Dermis microvascular lymphatic vessel endothelial cell (primary cell): Measurements from ENCODE around the gene THSD8. TPM values are rescaled to one million over a fixed set of nuclear protein-coding genes. Genes with fewer than 3 reads are reported as not detected.

Experiments used
- DNase-seq, 2 donors: peaks; one replicate each; pipeline versions ENCODE4 v3.0.0 to v3.0.0-alpha.2; 2010; ENCODE audit warnings: low read depth in 2 of 2
- total RNA-seq: library from RNA; depleted of rRNA; stranded (reverse); fragments of >200 nt; gene quantifications from 2 replicates; pipeline ENCODE4 v1.2.1, GENCODE V29; 2014

THSD8 gene
- total RNA-seq, 1 donor from 2014 or later: not detected

DNA sequence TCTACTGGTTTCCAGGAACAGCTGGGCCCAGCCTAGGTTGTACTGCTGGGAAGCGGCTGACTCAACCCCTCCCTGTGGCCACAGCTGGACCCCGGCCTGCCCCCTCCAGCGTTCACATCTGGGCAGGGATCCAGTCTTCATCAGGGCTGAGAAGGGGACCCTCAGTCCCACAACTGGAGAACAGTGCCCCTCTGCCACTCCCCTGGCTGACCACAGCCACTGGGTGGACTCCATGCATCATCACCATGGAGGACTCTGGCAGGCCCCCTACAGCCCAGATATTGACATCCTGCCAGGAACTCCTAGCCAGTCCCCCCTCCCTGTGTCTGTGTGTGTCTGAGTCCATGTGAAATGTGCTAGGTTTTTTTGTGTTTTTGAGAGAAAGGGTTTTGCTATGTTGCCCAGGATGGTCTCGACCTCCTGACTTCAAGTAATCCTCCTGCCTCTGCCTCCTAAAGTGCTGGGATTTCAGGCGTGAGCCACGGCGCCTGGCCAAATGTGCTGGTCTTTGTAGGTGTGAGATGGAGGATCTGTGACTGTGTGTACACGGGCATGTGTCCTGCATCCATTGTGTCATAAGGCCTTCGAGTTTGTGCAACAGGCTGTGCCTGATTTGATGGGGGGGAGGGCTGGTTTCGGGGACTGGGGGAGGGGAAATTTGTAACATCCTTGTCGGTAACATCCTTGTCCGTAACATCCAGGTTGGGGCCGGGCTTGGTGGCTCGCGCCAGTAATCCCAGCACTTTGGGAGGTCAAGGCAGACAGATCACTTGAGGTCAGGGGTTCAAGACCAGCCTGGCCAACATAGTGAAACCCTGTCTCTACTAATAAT, 22.5 kb upstream of the THSD8 start:
- DNase-seq: peak in 1 of 2 donors; percentile 85

GRCh38 chr19:12782174-12782423, 19.8 kb upstream of the THSD8 start:
- DNase-seq: peak; percentile 90 to 95

GRCh38 chr19:12782424-12783290, 19.2 kb upstream of the THSD8 start:
- peak; percentile 93 to 97 for DNase-seq

- DNase-seq: no peak
These were observed 18.5 kb upstream of the THSD8 start for GRCh38 chr19:12783291-12783848.

- peak in 1 of 2 donors; percentile 63 for DNase-seq
These were observed 17.9 kb upstream of the THSD8 start for GRCh38 chr19:12783849-12784393.

DNA sequence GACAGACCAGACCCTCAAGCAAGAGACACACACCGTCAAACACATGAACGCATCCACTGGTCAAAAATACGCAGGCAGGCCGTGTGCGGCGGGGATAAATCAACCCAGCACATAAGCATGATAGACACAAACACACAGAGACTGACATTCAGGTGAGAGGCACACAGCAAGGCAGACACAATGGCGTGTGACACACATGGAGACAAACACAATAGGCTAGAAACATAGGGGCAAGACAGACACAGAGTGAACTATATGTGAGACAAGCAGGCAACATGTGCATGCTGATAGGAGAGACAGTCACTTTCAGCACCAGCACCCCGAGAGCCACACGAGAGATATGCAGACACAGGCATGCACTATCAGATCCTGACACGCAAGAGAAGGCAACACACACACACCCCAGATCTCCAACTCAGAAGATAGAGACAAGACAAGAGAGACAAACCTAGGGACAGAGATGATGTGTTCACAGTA, 17.4 kb upstream of the THSD8 start:
- peak in 1 of 2 donors; percentile 29 for DNase-seq

DNA sequence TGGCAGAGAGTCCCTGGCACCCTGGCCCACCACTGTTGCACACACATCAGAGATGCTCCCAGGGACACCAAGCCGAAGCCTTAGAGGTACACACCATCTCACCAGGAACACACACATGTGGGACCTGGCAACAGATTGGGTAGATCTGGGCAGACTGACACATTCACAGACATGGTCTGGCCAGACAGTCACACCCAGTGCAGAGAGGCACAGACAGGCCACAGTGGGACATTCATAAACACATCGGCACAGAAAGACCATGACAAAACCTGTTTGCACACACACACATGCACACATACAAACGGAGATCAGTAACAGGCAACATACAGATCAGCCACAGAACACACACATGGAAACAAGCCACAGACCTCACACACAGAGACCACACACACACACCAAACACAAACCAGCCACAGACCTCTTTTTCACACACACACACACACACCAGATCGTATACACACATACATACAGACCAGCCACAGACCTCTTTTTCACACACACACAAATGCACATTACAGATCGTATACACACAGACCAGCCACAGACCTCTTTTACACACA, 16.9 kb upstream of the THSD8 start:
- peak in 1 of 2 donors; percentile 26 for DNase-seq

DNA sequence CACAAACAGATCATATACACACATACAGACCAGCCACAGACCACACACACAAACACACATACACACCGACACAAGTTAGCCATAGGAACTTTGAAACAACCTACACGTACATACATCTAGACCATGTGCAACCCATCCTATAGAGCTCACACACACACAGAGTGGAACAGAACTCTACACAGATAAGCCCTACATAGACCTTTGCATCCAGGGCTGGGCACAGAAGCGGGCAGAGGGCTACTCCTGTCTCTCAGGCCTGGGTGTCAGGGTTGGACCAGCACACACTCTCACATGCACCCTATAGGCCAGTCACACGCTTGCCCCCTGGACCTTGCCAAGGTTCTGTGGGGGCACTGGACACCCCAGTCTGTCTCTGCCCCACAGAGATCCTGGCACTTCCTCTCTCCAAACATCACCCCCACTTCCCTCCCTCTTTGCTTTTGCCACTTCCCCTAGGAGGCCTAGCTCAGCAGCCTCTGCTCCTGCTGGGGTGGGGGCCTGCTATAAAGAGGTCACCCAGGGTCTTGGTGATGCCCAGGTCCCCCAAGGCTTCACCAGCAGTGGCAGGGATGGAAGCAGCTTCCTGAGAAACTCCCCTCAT, 16.3 kb upstream of the THSD8 start:
- DNase-seq: no peak

DNA sequence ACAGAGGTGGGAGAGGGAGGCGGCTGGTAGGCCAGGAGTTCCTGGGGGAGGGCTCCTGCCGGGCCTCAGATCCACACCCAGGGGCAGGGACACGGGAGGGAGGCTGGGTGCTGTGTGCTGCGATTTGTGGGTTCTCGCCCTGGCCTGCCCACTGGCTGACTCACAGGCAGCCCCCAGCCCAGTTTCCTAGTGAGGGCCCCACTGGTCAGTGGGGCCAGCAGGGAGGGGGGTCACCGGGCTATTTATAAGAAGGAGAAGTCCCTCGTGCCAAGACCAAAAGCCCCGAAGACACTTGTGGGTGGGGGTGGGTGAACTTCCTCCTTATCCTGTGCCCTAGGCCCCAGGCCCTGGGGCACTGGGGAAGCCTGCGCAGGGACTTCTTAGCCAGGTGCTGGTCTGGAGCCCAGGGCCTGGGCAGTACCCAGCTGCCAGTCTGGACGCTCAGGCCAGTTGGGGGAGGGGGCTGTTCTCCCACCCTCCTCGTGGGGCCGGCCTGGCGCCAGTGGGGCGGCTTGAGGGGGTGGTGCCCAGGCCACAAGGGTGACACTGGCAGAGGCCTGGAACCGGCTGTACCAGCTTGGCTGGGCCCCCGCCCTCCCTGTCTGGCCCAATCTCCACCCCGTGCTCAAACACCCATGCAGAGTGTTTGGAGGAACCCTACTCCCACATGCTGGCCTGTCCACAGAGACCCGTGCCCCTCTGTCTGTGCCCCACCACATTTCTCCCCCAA, 15.6 kb upstream of the THSD8 start:
- DNase-seq: no peak

DNA sequence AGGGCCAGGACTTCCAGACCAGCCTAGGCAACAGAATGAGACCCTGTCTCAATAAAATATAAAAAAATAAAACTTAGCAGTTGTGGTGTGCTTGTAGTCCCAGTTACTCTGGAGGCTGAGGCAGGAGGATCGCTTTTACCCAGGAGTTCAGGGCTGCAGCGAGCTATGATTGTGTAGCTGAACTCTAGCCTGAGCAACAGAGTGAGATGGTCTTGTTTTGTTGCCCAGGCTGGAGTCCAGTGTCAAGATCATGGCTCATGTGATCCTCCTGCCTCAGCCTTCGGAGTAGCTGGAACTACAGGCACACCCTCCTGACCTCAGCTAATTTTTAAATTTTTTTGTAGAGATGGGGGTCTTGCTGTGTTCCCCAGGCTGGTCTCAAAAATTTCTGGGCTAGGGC, 14.9 kb upstream of the THSD8 start:
- DNase-seq: no peak

DNA sequence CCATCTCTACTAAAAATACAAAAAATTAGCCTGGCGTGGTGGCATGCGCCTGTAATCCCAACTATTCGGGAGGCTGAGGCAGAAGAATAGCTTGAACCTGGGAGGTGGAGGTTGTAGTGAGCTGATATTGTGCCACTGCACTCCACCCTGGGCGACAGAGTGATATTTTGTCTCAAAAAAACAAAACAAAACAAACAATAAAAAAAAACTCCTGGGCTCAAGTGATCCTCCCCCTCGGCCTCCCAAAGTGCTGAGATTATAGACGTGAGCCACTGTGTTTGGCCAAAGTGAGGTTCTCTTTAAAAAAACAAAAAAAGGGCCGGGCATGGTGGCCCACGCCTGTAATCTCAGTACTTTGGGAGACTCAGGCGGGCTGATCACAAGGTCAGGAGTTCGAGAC, 14.4 kb upstream of the THSD8 start:
- no peak for DNase-seq

- no peak for DNase-seq
These were observed 13.7 kb upstream of the THSD8 start for GRCh38 chr19:12788042-12788681.

- DNase-seq: peak in 1 of 2 donors; percentile 80
These were observed 13.2 kb upstream of the THSD8 start for GRCh38 chr19:12788682-12789097.

GRCh38 chr19:12789098-12789903, 12.6 kb upstream of the THSD8 start:
- DNase-seq: peak in 1 of 2 donors; percentile 33

DNA sequence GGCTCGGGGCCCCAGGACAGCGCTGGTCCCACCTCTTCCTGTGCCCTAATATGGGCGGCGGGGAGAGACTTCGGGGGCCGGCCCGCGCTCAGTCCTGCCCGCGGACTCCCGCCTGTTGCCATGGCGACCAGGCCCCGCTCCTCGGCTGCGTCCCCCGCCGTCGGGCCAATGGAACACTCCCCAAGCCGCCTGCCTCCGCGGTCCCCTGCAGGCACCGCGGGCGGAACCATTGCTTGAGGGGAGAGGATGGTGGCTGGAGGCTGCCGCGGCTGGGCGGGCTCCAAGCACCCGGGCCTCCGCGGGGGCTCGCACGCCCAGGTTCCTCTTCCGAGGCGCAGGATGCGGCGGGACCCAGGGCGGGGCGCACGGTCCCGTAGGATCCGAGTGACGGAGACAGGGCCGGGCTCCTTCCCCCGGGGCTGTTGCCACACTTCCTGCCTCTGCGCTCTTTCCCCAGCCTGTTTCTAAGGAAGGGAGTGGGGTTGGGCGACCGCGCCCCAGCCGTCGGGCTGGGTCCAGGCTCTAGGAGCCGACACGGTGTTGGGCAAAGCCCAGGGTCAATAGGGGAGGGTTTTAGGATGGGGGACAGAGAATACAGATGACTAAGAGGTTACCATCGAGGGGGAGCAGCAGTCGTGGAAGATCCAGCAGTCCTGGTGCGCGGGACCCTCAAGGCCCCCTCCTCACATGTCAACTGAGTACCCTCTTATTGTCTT, 11.8 kb upstream of the THSD8 start:
- DNase-seq: peak; percentile 82 to 95

DNA sequence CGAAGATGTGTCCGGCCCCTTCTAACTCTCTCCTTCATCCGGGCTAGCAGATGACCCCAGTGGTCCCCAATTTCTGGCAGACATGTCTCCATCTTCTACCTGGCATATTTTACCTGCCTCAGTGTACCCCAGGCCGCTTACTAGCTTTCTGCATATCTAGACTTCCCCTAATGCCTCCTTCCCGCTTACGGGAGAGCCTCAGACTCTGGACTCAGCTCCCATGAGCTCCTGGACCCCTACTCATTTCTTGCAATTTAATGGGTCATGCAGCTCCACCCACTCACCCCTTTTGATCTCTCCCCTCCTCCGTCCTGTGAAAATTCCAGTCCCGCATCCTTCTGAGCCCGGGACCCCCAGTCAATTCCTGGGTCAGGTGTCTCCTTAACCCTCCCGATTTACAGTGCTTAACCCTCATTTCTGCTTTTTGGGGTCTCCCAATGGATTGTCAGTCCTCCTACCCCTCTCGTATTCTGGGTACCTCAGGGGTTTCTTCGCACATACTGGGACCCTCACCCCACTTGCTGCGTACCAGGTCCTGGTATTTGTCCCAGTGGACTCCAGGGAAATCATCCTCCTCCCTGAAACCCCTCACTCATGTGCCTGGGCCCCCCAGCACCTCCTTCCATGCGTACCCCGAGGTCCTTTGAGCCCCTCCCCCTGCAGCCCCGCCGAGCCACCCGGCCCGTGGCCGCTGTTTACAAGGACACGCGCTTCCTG, 11.1 kb upstream of the THSD8 start:
- no peak for DNase-seq

- DNase-seq: peak; percentile 94 to 98
These were observed 10.4 kb upstream of the THSD8 start, which contains the start of gene JUNB for GRCh38 chr19:12791345-12792050. Gene JUNB, plus strand, starts transcription at chr19:12791486. Its CDS starts 286 bp downstream, at chr19:12791772.
